GM06990 (cell line): Measurements from ENCODE around the gene IST1.

Experiments used
- DNase-seq: peaks from one replicate; pipeline ENCODE4 v3.0.0-alpha.2; 2011; ENCODE audit not compliant: insufficient read length; ENCODE audit errors: extremely low read depth
- H3K27me3 ChIP-seq: replicated peaks from 2 replicates; pipeline ENCODE4 v1.6.0; 2011; ENCODE audit warnings: low read length; ENCODE audit not compliant: control insufficient read depth, insufficient read depth
- H3K36me3 ChIP-seq: 2 replicates; pipeline ENCODE4 v1.5.1; 2011; ENCODE audit warnings: low read length; ENCODE audit not compliant: control insufficient read depth, insufficient read depth
- H3K4me3 ChIP-seq: replicated peaks from 2 replicates; pipeline ENCODE4 v1.5.1; 2011; ENCODE audit warnings: low read depth, mild to moderate bottlenecking, control low read depth, low read length
- TF ChIP-seq, protein P1 (sequence below): IDR thresholded peaks from 2 replicates; pipeline ENCODE4 v1.5.1; 2011; ENCODE audit warnings: low read length, control low read depth, mild to moderate bottlenecking, inconsistent platforms; ENCODE audit not compliant: insufficient read depth, poor library complexity, severe bottlenecking

IST1 gene

DNA sequence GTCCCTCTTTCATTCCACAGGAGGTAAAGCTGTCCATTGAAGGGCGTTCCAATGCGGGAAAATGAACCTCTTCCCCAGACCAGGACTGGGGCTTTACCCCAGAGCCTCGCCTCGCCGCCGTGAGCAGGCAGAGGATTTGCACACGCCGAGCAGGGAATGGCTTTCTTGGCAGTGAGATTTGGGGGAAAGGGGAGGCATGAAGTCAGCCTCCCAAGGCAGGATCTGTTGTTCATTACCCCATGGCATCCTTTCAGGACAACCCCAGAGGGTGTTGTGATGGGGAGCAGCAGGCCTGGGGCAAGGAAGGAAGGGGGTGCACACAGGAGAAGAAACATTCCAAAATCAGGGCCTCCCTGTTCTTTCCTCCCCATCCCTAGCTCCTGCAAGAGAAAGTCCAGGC, 43.6 kb upstream of the IST1 start:
- DNase-seq: no peak
- TF ChIP-seq, protein P1, sequence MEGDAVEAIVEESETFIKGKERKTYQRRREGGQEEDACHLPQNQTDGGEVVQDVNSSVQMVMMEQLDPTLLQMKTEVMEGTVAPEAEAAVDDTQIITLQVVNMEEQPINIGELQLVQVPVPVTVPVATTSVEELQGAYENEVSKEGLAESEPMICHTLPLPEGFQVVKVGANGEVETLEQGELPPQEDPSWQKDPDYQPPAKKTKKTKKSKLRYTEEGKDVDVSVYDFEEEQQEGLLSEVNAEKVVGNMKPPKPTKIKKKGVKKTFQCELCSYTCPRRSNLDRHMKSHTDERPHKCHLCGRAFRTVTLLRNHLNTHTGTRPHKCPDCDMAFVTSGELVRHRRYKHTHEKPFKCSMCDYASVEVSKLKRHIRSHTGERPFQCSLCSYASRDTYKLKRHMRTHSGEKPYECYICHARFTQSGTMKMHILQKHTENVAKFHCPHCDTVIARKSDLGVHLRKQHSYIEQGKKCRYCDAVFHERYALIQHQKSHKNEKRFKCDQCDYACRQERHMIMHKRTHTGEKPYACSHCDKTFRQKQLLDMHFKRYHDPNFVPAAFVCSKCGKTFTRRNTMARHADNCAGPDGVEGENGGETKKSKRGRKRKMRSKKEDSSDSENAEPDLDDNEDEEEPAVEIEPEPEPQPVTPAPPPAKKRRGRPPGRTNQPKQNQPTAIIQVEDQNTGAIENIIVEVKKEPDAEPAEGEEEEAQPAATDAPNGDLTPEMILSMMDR: no peak
- no peak overlapping the region for H3K4me3 ChIP-seq
- peaks cover 28% of the 10 kb centered on the region for H3K36me3 ChIP-seq
- H3K27me3 ChIP-seq: no peaks in the 10 kb centered on the region

DNA sequence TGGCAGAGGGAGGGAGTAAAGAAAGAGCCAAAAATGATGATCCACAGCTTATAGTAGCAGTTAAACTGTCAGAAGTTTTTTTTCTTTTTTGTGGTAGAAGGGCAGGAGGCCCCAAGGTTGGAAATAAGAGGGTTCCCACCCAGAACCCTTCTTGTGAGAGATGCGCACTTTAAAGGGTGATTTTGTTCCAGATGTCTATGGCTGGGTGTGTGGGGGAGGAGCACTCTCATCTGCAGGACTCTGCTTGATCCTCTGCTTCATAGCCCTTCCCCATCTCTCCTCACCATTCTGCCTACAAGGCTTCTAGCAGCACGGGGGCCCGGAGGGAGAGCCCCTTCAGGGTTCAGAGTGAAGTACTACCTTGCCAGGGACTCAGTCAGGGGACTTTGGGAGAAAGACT, 43.2 kb upstream of the IST1 start:
- Histone ChIP-seq H3K27me3 (no peaks in the 10 kb centered on the region), H3K36me3 (peaks cover 28% of the 10 kb centered on the region), H3K4me3 (no peak overlapping the region)
- TF ChIP-seq, protein P1: no peak
- no peak for DNase-seq

DNA sequence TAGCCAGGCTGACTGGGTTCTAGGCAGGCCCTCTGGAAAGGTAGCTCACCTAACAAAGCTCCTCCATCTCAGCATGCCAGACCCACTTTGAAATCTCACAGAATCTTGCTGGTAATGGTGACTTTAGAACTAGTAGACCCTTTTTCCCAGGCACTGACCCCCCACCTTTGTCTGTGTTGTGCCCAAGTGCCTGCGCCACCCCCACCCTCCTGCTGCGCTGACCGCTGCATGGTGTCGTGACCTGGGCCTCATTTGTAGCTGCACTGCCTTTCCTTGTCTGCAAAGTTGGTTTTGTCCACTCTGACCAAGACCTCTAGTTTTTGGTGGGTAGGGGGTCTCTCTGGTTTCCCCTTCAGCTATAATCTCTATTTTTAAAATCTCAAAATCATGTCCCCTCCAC, 42.8 kb upstream of the IST1 start:
- Histone ChIP-seq H3K27me3 (no peaks in the 10 kb centered on the region), H3K36me3 (peaks cover 28% of the 10 kb centered on the region)
- TF ChIP-seq, protein P1: no peak

DNA sequence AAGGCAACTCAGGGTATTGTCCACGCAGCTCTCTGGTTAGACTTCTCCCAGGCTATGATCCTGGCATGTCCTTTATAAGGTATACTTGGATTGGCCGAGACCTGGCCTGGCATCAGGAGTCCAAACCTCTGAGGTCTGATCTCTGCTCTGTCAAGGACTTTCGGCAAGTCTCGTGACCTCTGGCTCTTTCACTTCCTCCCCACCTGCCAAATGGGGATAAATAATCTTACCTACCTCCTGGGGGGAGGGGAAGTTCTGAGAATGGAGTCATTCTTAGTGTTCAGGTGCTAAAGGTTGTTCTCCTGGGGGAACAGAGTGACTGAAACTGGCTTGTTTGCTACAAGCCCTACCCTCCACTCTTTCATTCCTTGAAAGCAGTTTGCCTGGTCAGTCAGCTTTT, 41.9 kb upstream of the IST1 start:
- peaks cover 28% of the 10 kb centered on the region for H3K36me3 ChIP-seq
- DNase-seq: no peak

More for the DNA sequence above, 42.8 kb upstream of the IST1 start:
- no peak overlapping the region for H3K4me3 ChIP-seq
- DNase-seq: no peak

DNA sequence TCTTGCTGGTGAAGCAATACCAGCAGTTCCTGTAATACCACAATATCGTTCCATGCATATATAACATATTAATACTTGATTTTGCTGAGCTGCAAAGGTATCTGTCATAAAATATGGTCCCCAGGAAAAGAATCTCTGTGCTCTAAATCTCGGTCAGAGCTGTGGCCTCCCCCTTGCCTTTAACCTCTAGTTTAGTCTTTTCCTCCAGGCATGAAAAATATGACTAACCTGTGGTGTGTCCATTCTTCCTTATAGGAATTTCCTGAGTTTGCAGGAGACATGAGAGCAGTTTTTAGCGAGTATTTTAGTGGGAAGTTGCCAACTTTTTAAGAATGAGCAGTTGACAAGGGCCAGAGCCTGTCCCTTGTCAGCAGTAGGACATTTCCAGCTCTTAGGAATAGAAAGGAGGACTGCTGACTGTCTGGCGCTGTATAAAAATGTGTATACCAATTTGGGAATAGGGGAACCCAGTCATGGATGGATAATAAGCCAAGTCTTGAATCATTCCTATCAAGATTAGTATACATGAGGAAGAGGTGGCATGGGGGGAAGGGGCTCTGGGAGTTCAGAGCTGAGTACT, 40.9 kb upstream of the IST1 start:
- TF ChIP-seq, protein P1: no peak
- H3K4me3 ChIP-seq: no peak overlapping the region
- no peak for DNase-seq
- H3K27me3 ChIP-seq: no peaks in the 10 kb centered on the region
- peaks cover 22% of the 10 kb centered on the region for H3K36me3 ChIP-seq

More for the DNA sequence above, 41.9 kb upstream of the IST1 start:
- H3K27me3 ChIP-seq: no peaks in the 10 kb centered on the region
- H3K4me3 ChIP-seq: peak overlapping the region; percentile 30
- TF ChIP-seq, protein P1: no peak
